Trophoblast cell (in vitro differentiated cells and primary cell): Measurements from ENCODE around the gene NXPE3. TPM values are rescaled to one million over a fixed set of nuclear protein-coding genes. Genes with fewer than 3 reads are reported as not detected.
A peak's percentile ranks its signal among the peaks of the same experiment; 100 is the strongest.

ENCODE experiments used
- DNase-seq, 2 donors: peaks; one replicate each; pipeline ENCODE4 v3.0.0-alpha.2; 2016
- H2AFZ ChIP-seq: 2 replicates; pipeline ENCODE4 v1.6.1; 2013; ENCODE audit warnings: low read length, moderate library complexity, mild to moderate bottlenecking; ENCODE audit not compliant: insufficient read depth, poor library complexity
- H2AK5ac ChIP-seq: 2 replicates; pipeline ENCODE4 v1.6.1; 2013; ENCODE audit warnings: mild to moderate bottlenecking, low read length
- H2BK120ac ChIP-seq: 2 replicates; pipeline ENCODE4 v1.6.1; 2013; ENCODE audit warnings: low read length, mild to moderate bottlenecking, moderate library complexity; ENCODE audit not compliant: insufficient read depth, poor library complexity
- H2BK12ac ChIP-seq: 2 replicates; pipeline ENCODE4 v1.6.1; 2013; ENCODE audit warnings: mild to moderate bottlenecking, low read length, moderate library complexity
- H2BK5ac ChIP-seq: 2 replicates; pipeline ENCODE4 v1.6.1; 2013; ENCODE audit warnings: low read length, low read depth, moderate library complexity, mild to moderate bottlenecking; ENCODE audit not compliant: poor library complexity
- H3K14ac ChIP-seq: 2 replicates; pipeline ENCODE4 v1.6.1; 2013; ENCODE audit warnings: mild to moderate bottlenecking, low read length
- H3K18ac ChIP-seq: 2 replicates; pipeline ENCODE4 v1.6.1; 2013; ENCODE audit warnings: mild to moderate bottlenecking, low read length
- H3K23ac ChIP-seq: 2 replicates; pipeline ENCODE4 v1.6.1; 2013; ENCODE audit warnings: low read length
- H3K27ac ChIP-seq: 2 replicates; pipeline ENCODE4 v1.5.1; 2013; ENCODE audit warnings: low read depth, mild to moderate bottlenecking, inconsistent platforms, low read length, moderate library complexity
- H3K27me3 ChIP-seq: 2 replicates; pipeline ENCODE4 v1.6.1; 2013; ENCODE audit warnings: inconsistent platforms, mild to moderate bottlenecking, low read length, moderate library complexity; ENCODE audit not compliant: insufficient read depth
- H3K36me3 ChIP-seq, 2 experiments: 1 replicate in 1 of 2; 2 replicates in 1 of 2; pipeline ENCODE4 v1.6.1; 2013; ENCODE audit warnings: low read length in 2 of 2, mild to moderate bottlenecking in 2 of 2, moderate library complexity in 1 of 2; ENCODE audit not compliant: insufficient read depth in 2 of 2, control insufficient read depth in 1 of 2
- H3K4ac ChIP-seq: 2 replicates; pipeline ENCODE4 v1.6.1; 2013; ENCODE audit warnings: low read depth, mild to moderate bottlenecking, low read length, moderate library complexity
- H3K4me1 ChIP-seq, 2 experiments: 1 replicate in 1 of 2; 2 replicates in 1 of 2; pipeline ENCODE4 v1.6.1; 2013; ENCODE audit warnings: low read length in 2 of 2, mild to moderate bottlenecking in 2 of 2, moderate library complexity in 1 of 2; ENCODE audit not compliant: insufficient read depth in 2 of 2, control insufficient read depth in 1 of 2
- H3K4me2 ChIP-seq: 2 replicates; pipeline ENCODE4 v1.6.1; 2013; ENCODE audit warnings: inconsistent platforms, mild to moderate bottlenecking, low read length, moderate library complexity
- H3K4me3 ChIP-seq: 2 replicates; pipeline ENCODE4 v1.5.1; 2013; ENCODE audit warnings: mild to moderate bottlenecking, low read depth, low read length, inconsistent platforms
- H3K79me1 ChIP-seq: one replicate; pipeline ENCODE4 v1.6.1; 2013; ENCODE audit warnings: low read length
- H3K79me2 ChIP-seq: 2 replicates; pipeline ENCODE4 v1.6.1; 2013; ENCODE audit warnings: low read length, mild to moderate bottlenecking; ENCODE audit not compliant: control insufficient read depth, insufficient read depth, poor library complexity
- H3K9ac ChIP-seq: 2 replicates; pipeline ENCODE4 v1.6.1; 2013; ENCODE audit warnings: mild to moderate bottlenecking, low read length
- H3K9me3 ChIP-seq: 2 replicates; pipeline ENCODE4 v1.6.1; 2013; ENCODE audit warnings: low read depth, mild to moderate bottlenecking, control low read depth, inconsistent platforms, low read length; ENCODE audit not compliant: insufficient read depth
- H4K12ac ChIP-seq: 2 replicates; pipeline ENCODE4 v1.6.1; 2013; ENCODE audit warnings: low read depth, mild to moderate bottlenecking, low read length, moderate library complexity
- H4K8ac ChIP-seq: 2 replicates; pipeline ENCODE4 v1.6.1; 2013; ENCODE audit warnings: low read depth, mild to moderate bottlenecking, low read length, moderate library complexity
- H4K91ac ChIP-seq: one replicate; pipeline ENCODE4 v1.6.1; 2013; ENCODE audit warnings: low read depth, mild to moderate bottlenecking, low read length, moderate library complexity
- WGBS: extraction: QIAGEN DNeasy Blood & Tissue Kit; methylation state at CpG from one replicate; pipeline ENCODE4 v1.1.7; 2013; ENCODE audit warnings: missing lambda C conversion rate; ENCODE audit not compliant: insufficient read length, insufficient coverage; ENCODE audit errors: extremely low coverage; 5-methylcytosine and 5-hydroxymethylcytosine counted together
- polyA plus RNA-seq: library from polyadenylated mRNA; stranded (reverse); fragments of 200-250 nt; gene quantifications from 2 replicates; pipeline ENCODE4 v1.2.3, GENCODE V29; 2013

Gene NXPE3
- 4.8 and 5.1 TPM in 2 replicates for polyA plus RNA-seq

- H3K27ac ChIP-seq, result no peak within 1 kb of the TSS
- peak within 1 kb of the TSS; percentile 6 for H3K9ac ChIP-seq
- peak within 1 kb of the TSS; percentile 70 for H4K12ac ChIP-seq
- peaks cover 3 to 7% of the 10 kb centered on the region in 2 experiments for H3K4me1 ChIP-seq
- H3K79me1 ChIP-seq, result peaks cover 3% of the 10 kb centered on the region
- H2BK12ac ChIP-seq, result peak within 1 kb of the TSS; percentile 42
- no peak within 1 kb of the TSS for H2BK5ac ChIP-seq
- H2AFZ ChIP-seq, result peak within 1 kb of the TSS; percentile 92
- no peak within 1 kb of the TSS for H3K23ac ChIP-seq
- peak within 1 kb of the TSS; percentile 88 for H3K4me2 ChIP-seq
- H3K4ac ChIP-seq, result no peak within 1 kb of the TSS
- WGBS, result no CpG with 5 or more reads among the region's 78 CpGs
- peak within 1 kb of the TSS; percentile 29 for H4K91ac ChIP-seq
- H3K79me2 ChIP-seq, result peaks cover 2% of the 10 kb centered on the region
- peaks cover 2 to 4% of the 10 kb centered on the region in 2 experiments for H3K36me3 ChIP-seq
- peak within 1 kb of the TSS; percentile 49 for H3K14ac ChIP-seq
- H3K4me3 ChIP-seq, result peak within 1 kb of the TSS; percentile 71
- H3K27me3 ChIP-seq, result no peaks in the 10 kb centered on the region
- H4K8ac ChIP-seq, result peak within 1 kb of the TSS; percentile 86
- no peaks in the 10 kb centered on the region for H3K9me3 ChIP-seq
- peak within 1 kb of the TSS; percentile 50 for H2BK120ac ChIP-seq
- DNase-seq, result peak; percentile 65 to 83
- no peak within 1 kb of the TSS for H2AK5ac ChIP-seq
- peak within 1 kb of the TSS; percentile 55 for H3K18ac ChIP-seq
Measured at GRCh38 chr3:101779047-101779821, at the start of gene NXPE3. NXPE3 (plus strand) TSS chr3:101779211; CDS start chr3:101785597, 6,386 bp downstream.

GRCh38 chr3:101729586-101729985 lies 49.4 kb upstream of the NXPE3 start:
- H3K27me3 ChIP-seq, result no peaks in the 10 kb centered on the region
- H3K14ac ChIP-seq, result no peak overlapping the region
- no CpG with 5 or more reads among the region's 5 CpGs for WGBS
- H3K4me3 ChIP-seq, result no peak overlapping the region
- H3K79me1 ChIP-seq, result no peaks in the 10 kb centered on the region
- no peak overlapping the region for H4K91ac ChIP-seq
- no peak overlapping the region for H3K9ac ChIP-seq
- H3K27ac ChIP-seq, result no peak overlapping the region
- H4K12ac ChIP-seq, result no peak overlapping the region
- H3K36me3 ChIP-seq, result peaks cover 14 to 20% of the 10 kb centered on the region in 2 experiments
- peak; percentile 66 to 84 for DNase-seq
- no peaks in the 10 kb centered on the region for H3K4me1 ChIP-seq
- no peak overlapping the region for H2BK5ac ChIP-seq
- no peak overlapping the region for H2BK120ac ChIP-seq
- no peak overlapping the region for H4K8ac ChIP-seq
- no peak overlapping the region for H3K23ac ChIP-seq
- H2BK12ac ChIP-seq, result no peak overlapping the region
- H2AK5ac ChIP-seq, result no peak overlapping the region
- no peaks in the 10 kb centered on the region for H3K9me3 ChIP-seq
- no peak overlapping the region for H3K18ac ChIP-seq
- H3K4ac ChIP-seq, result no peak overlapping the region
- no peak overlapping the region for H2AFZ ChIP-seq
- H3K4me2 ChIP-seq, result no peak overlapping the region
- peaks cover 5% of the 10 kb centered on the region for H3K79me2 ChIP-seq

DNA sequence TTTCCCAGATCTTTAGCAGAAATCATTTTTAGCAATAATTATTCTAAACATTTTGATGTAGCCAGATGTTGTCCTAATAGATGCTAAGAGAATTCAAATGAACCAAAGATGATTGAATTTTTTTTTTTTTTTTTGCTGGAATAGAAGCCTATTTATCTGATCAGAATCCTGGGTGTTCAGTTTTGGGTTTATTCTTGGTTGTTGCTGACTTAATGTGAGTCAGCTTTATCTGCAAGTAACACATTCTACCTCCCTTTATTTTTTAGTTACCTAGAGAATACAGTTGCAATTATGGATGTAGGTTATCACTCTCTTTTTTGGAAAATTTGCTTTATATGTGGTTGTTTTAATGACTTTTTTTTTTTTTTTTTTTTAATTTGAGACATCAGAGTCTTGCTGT lies 48.2 kb upstream of the NXPE3 start:
- H3K9ac ChIP-seq, result no peak overlapping the region
- no peak overlapping the region for H3K4ac ChIP-seq
- H3K23ac ChIP-seq, result no peak overlapping the region
- no peak overlapping the region for H3K4me3 ChIP-seq
- H2AFZ ChIP-seq, result no peak overlapping the region
- no peak overlapping the region for H2BK5ac ChIP-seq
- H4K8ac ChIP-seq, result no peak overlapping the region
- H3K18ac ChIP-seq, result no peak overlapping the region
- no peak overlapping the region for H4K12ac ChIP-seq
- H3K4me2 ChIP-seq, result no peak overlapping the region
- peaks cover 22 to 28% of the 10 kb centered on the region in 2 experiments for H3K36me3 ChIP-seq
- H2BK120ac ChIP-seq, result no peak overlapping the region
- H3K4me1 ChIP-seq, result no peaks in the 10 kb centered on the region
- H2AK5ac ChIP-seq, result no peak overlapping the region
- no peaks in the 10 kb centered on the region for H3K79me1 ChIP-seq
- no peak overlapping the region for H3K27ac ChIP-seq
- no peaks in the 10 kb centered on the region for H3K27me3 ChIP-seq
- no peak overlapping the region for H3K14ac ChIP-seq
- H2BK12ac ChIP-seq, result no peak overlapping the region
- no peaks in the 10 kb centered on the region for H3K9me3 ChIP-seq
- DNase-seq, result no peak
- no peak overlapping the region for H4K91ac ChIP-seq
- no peaks in the 10 kb centered on the region for H3K79me2 ChIP-seq

- no peak overlapping the region for H3K23ac ChIP-seq
- no peak overlapping the region for H4K8ac ChIP-seq
- no peak overlapping the region for H4K91ac ChIP-seq
- no peak overlapping the region for H2AFZ ChIP-seq
- H3K14ac ChIP-seq, result no peak overlapping the region
- no peak overlapping the region for H3K4ac ChIP-seq
- no peak overlapping the region for H2AK5ac ChIP-seq
- H3K36me3 ChIP-seq, result peaks cover 27 to 34% of the 10 kb centered on the region in 2 experiments
- no peaks in the 10 kb centered on the region for H3K9me3 ChIP-seq
- no peak overlapping the region for H2BK12ac ChIP-seq
- H2BK5ac ChIP-seq, result no peak overlapping the region
- DNase-seq, result no peak
- no peak overlapping the region for H4K12ac ChIP-seq
- no peaks in the 10 kb centered on the region for H3K79me2 ChIP-seq
- H3K79me1 ChIP-seq, result no peaks in the 10 kb centered on the region
- no peak overlapping the region for H3K4me3 ChIP-seq
- H2BK120ac ChIP-seq, result no peak overlapping the region
- H3K18ac ChIP-seq, result no peak overlapping the region
- H3K27me3 ChIP-seq, result no peaks in the 10 kb centered on the region
- no peak overlapping the region for H3K27ac ChIP-seq
- no peaks in the 10 kb centered on the region for H3K4me1 ChIP-seq
- H3K4me2 ChIP-seq, result no peak overlapping the region
- WGBS, result no CpG with 5 or more reads among the region's 4 CpGs
- no peak overlapping the region for H3K9ac ChIP-seq
Measured at GRCh38 chr3:101732240-101732641, 46.8 kb upstream of the NXPE3 start.
